Activated CD8-positive, alpha-beta memory T cell treated with anti-CD3 and anti-CD28 coated beads, Interleukin-2, amount 50 U/mL, for 24 hours (primary cell): ENCODE measurements around the gene PIM1.
A peak's percentile ranks its signal among the peaks of the same experiment; 100 is the strongest.

ENCODE experiments used
- DNase-seq: peaks from one replicate; pipeline ENCODE4 v3.0.0-alpha.2; 2020; ENCODE audit errors: extremely low read depth

The PIM1 gene

DNA sequence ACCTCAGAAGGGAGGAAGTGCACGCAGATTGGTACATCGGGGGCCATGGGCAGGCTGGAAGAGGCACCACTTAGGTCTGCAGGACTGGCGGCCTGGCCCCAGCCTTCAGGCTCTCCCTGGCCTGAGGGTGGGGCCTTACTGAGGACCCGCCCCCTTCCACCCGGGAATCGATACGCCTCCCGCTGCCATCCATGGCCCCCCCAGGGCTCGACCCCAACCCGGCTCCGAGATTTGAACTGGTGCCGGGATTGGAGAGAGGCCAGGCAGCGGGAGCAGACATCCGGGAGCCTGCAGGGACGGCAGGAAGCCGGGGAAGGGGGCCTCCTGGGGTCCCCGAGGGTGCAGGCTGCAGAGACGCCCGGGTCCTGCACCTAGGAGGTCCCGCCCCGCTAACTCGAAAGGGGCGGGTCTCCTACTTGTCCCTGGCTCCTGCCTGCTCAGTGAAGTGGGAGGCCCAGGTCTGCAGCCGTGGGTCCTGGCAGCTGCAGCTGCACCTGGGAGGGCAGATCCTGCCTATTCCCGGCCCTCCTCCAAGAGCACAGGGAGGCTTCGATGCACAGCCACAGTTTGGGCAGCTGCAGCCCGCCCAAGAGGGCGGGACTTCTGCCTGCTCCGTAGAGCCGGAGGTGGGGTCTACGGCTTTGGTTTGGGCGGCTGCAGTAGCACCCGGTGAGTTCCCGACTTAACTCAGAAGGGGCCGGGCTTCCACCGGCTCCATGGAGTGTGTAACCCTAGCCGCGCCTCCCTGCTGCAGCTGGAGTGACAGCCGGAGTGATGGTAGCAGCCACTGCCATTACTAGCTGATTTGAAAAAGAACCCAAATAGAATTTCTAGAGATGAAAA is 52.4 kb downstream of the PIM1 start:
- DNase-seq = peak; percentile 33

- DNase-seq = no peak
These were observed 53.0 kb downstream of the PIM1 start for GRCh38 chr6:37222992-37223391.
